HG03064 (cell line): ENCODE measurements around the gene PBX1.

Source experiments
- ATAC-seq: cut with Tn5 transposase; IDR thresholded peaks from one replicate; pipeline ENCODE4 v1.9.1; 2021; ENCODE audit warnings: low read depth; ENCODE audit not compliant: unreplicated experiment

The PBX1 gene

GRCh38 chr1:164660775-164661174 is 101.8 kb downstream of the PBX1 start:
- ATAC-seq = no peak

GRCh38 chr1:164662462-164662861 is 103.5 kb downstream of the PBX1 start:
- ATAC-seq = no peak

- ATAC-seq = no peak
Measured at GRCh38 chr1:164662955-164663354, 104.0 kb downstream of the PBX1 start.

GRCh38 chr1:164664127-164664526 is 105.1 kb downstream of the PBX1 start:
- no peak for ATAC-seq

GRCh38 chr1:164667001-164667400 is 108.0 kb downstream of the PBX1 start:
- ATAC-seq = no peak

- ATAC-seq = no peak
Measured at GRCh38 chr1:164667600-164667999, 108.6 kb downstream of the PBX1 start.

- ATAC-seq = no peak
Measured at GRCh38 chr1:164668491-164669400, 109.8 kb downstream of the PBX1 start.

GRCh38 chr1:164670026-164670425 is 111.0 kb downstream of the PBX1 start:
- no peak for ATAC-seq

GRCh38 chr1:164670786-164671185 is 111.8 kb downstream of the PBX1 start:
- ATAC-seq = no peak

GRCh38 chr1:164671323-164671965 is 112.5 kb downstream of the PBX1 start:
- no peak for ATAC-seq

- ATAC-seq = no peak
Measured at GRCh38 chr1:164671966-164672571, 113.1 kb downstream of the PBX1 start.

GRCh38 chr1:164672588-164672987 is 113.6 kb downstream of the PBX1 start:
- ATAC-seq = no peak

GRCh38 chr1:164673584-164674214 is 114.7 kb downstream of the PBX1 start:
- no peak for ATAC-seq

GRCh38 chr1:164675342-164675904 is 116.4 kb downstream of the PBX1 start:
- ATAC-seq = no peak

- no peak for ATAC-seq
Measured at GRCh38 chr1:164678136-164678700, 119.2 kb downstream of the PBX1 start.

- no peak for ATAC-seq
Measured at GRCh38 chr1:164682570-164682969, 123.6 kb downstream of the PBX1 start.

- no peak for ATAC-seq
Measured at GRCh38 chr1:164683235-164683634, 124.3 kb downstream of the PBX1 start.

GRCh38 chr1:164685266-164686035 is 126.5 kb downstream of the PBX1 start:
- no peak for ATAC-seq

- ATAC-seq = no peak
Measured at GRCh38 chr1:164687777-164688176, 128.8 kb downstream of the PBX1 start.

GRCh38 chr1:164688791-164689190 is 129.8 kb downstream of the PBX1 start:
- ATAC-seq = no peak
